GM12892 (cell line): Measurements from ENCODE around the gene C4orf17.

Experiments used
- POLR2A ChIP-seq: IDR thresholded peaks from 2 replicates; pipeline ENCODE4 v1.6.1; 2011; ENCODE audit warnings: low read depth, low read length, control low read depth
- TAF1 ChIP-seq: IDR thresholded peaks from 2 replicates; pipeline ENCODE4 v1.6.1; 2011; ENCODE audit warnings: low read depth, mild to moderate bottlenecking, control low read depth, low read length, borderline replicate concordance

- TF ChIP-seq TAF1 = no peak
- TF ChIP-seq POLR2A = no peak
Measured at GRCh38 chr4:99564921-99565320, 54.1 kb downstream of the C4orf17 start.
